GM19438 (cell line): ENCODE results near the gene SUFU.

Experiments
- ATAC-seq: cut with Tn5 transposase; IDR thresholded peaks from one replicate; pipeline ENCODE4 v1.9.1; 2021; ENCODE audit warnings: low read depth; ENCODE audit not compliant: unreplicated experiment

Gene SUFU

GRCh38 chr10:102678842-102679289 lies 175.1 kb downstream of the SUFU start:
- ATAC-seq, result no peak

DNA sequence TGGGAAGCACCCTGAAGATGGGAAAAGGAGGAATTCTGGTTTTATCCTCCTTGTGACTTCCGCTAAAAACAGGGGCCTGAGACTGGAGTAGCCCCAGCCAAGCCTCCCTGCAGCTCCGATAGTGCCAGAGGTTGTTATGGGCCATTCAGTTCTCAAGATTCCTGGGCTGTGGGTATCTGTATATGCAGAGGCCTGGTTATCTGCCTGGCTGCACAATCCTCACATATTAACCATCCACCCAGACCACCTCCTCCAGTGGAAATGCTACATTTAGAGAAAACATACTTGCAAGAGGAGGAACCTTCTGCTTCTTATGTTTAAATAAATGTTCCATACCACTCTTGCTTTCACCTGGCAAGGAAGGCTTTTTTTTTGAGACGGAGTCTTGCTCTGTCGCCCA lies 175.8 kb downstream of the SUFU start:
- ATAC-seq, result no peak

DNA sequence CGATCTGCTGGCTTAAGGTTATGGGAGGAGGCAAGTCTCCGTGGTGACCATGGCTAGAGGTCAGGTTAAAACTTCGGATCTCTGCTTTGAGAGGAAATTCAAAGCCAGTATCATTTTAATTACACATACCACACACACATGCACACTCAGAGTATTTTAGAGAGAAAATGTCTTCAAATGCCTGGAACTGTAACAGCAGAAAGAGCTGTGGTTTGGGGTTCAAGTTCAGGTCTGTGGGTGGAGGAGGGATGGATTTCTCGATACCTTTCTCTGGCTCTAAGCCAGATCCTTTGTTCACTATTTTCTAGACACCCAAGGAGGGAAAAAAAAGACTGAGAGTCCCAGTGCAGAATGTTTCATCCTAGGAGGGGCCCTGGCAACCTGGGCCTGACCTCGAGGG lies 177.9 kb downstream of the SUFU start:
- ATAC-seq, result no peak

- no peak for ATAC-seq
These were observed 178.6 kb downstream of the SUFU start for GRCh38 chr10:102682416-102682815.

DNA sequence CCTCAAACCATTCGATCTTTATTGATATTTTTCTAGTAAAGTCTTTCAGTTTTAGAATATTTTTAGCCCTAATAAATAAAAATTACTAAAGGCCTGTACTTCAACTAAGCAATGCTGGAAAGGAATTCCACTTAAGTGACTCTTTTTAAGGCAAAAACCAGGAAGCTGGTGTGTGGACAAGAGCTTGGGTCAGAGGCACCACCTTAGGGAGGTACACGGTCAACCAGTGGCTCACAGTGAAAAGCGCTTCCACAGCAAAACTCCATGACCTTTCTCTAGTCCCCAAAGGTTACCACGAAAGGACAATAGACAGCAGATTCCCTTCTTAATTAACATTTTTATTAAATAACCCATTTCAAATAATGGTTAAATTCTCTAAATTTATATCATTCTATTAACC lies 179.2 kb downstream of the SUFU start:
- no peak for ATAC-seq
